Measurements from ENCODE around the gene IMPG1. TPM values are rescaled to one million over a fixed set of nuclear protein-coding genes. Genes with fewer than 3 reads are reported as not detected.
"Not testable (repeated sequence)": the region's sequence is repeated elsewhere in the genome, so short reads cannot be mapped to it uniquely, and the experiment has no call there.

Gene IMPG1
- total RNA-seq, 2 experiments from 2014 or later, result not detected

DNA sequence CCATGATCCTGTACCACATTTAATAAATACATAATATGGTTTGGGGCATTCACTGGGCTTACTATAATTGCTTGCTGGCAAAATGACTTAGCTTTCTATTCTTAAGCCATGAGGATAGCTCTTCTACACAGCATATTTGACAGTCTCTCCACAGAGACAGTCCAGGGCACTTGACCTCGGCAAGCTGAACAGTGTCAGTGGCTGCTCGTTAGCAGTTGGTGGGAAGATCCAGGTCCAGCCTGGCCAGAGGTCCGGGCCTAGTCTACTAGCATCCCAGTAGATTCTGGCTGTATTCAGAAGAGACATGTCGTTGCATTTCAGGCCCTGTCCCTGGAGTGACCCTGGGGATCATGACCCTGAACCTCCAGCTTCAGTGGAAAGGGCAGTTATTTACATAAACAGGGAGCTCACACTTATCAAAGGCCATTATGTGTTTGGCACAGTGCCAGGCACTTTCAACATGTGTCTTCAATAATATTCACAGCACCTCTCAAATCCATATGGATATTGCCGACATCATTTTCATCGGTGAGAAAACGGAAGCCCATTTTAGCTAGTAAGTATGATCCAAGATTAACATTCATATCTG is 139.0 kb downstream of the IMPG1 start:
- H3K27me3 Mint-ChIP-seq, result peaks cover 38% of the 10 kb centered on the region
- H3K27ac Mint-ChIP-seq, result no peak overlapping the region
- H3K9me3 Mint-ChIP-seq, result no peaks in the 10 kb centered on the region
- H3K36me3 Mint-ChIP-seq, result no peaks in the 10 kb centered on the region
- no peak overlapping the region for H3K4me3 Mint-ChIP-seq
- no peak for DNase-seq
- peaks cover 8% of the 10 kb centered on the region for H3K4me1 Mint-ChIP-seq

DNA sequence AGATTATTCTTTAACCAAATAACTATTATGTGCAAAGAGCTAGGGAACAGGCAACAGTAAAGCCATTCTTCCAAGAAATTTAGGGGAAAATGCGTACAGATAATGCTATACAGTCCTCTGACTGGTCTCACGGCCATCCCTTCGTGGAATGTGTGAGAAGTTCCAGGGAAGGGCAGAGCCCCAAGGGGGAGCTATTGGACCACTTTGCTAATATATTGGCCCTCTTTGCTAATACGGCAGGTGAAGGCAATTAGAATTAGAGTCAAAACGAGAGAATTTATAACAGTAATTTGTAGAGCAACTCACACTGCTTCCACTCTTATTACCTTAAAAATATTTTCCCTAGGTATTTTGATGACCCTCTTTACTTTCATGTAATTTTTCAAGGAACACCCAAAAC is 140.4 kb downstream of the IMPG1 start:
- Mint-ChIP-seq H3K27me3 (peaks cover 48% of the 10 kb centered on the region), H3K9me3 (no peaks in the 10 kb centered on the region), H3K27ac (no peak overlapping the region), H3K4me3 (no peak overlapping the region), H3K36me3 (no peaks in the 10 kb centered on the region), H3K4me1 (peaks cover 8% of the 10 kb centered on the region)
- DNase-seq, result peak; percentile 1

DNA sequence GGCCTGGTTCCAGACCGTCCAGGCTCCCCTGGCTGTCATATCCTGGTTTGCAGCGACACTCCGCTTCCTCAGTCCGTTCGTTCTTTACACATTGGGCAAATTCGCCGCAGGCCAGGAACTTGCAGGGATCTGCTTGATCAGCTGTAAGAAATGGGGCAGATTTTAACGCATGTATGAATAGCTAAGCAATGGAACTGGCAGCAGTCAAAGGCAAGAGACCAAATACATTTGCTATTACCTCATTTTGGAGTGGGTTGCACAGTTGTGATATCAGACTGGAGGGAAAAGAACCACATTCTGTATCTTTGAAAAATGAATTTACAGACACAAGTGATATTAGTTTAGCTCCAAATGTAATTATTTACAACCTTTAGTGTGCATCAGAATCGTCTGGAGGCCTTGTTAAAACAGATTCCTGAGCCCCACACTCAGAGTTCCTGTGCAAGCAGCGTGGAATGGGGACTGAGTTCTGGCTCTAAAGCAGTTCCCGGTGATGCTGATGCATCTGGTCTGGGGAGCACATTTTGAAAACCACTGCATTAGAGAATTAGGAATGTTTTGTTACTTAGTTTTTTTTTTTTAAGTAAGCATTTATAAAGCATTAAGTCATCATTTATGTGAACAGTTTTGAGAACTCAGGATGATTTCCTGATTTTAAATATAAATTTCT is 141.3 kb downstream of the IMPG1 start:
- Mint-ChIP-seq H3K9me3 (no peaks in the 10 kb centered on the region), H3K36me3 (no peaks in the 10 kb centered on the region), H3K27ac (no peak overlapping the region), H3K4me3 (no peak overlapping the region), H3K27me3 (peaks cover 43% of the 10 kb centered on the region), H3K4me1 (peaks cover 8% of the 10 kb centered on the region)
- no peak for DNase-seq

DNA sequence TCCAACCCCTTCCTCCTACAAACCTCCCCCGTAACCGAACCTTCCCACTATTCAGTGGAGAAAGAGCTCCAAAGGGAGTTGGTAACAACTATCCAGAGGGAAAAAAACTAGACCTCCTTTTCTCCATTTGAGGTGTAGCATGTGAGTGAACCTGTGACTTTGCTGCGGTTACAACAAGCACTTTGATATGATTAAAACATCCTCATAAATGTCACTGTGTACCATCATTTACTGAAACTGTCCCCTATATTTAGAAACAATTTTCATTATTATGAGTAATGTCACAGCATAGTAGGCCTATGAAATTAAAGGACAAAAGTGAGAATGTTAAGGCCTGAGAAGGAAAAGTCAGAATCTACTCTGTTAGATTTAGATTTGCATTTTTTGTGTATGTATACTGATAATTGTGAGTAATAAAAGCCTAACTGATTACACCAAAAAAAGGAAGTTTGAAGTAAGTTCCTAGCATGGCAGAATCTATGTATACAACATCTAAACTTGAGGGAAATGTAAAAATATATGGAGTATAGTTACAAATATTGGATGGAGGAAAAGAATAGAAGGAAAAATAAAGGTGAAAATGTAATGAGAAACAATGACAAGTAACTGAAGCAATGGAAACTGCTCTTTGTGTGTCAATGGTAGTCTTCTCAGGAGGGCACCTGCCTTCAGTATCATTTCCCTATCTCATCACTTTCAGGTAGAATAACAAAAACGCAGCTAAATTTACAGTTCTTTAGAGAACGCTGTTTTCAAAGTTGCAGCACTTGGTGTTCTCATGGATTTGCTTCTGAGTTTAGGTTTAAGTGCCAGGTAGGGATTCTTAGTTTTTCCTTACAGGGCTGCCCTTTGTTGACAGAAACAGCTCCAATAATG is 145.9 kb downstream of the IMPG1 start:
- no peak for DNase-seq
- Mint-ChIP-seq H3K36me3 (no peaks in the 10 kb centered on the region), H3K27me3 (peaks cover 16% of the 10 kb centered on the region), H3K27ac (no peak overlapping the region), H3K4me3 (no peak overlapping the region), H3K4me1 (no peaks in the 10 kb centered on the region), H3K9me3 (no peaks in the 10 kb centered on the region)

DNA sequence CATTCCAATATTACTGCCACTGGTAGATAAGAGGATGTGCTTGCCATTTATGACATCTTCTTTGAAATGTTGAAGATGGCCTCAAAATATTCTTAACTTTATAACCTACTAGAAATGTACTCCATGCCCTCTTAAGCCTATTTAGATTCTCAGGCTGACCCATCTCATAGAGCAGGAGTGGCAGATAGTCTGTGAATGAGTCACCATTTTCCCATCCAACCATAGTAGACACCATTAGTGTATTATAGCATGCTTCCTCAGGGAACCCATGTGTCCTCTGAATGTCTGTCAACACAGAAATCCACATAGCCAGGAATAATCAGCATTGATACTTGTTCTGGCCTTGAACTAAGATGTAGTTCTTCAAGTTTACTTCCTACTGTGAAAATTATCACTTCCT is 150.2 kb downstream of the IMPG1 start:
- Mint-ChIP-seq H3K4me3 (no peak overlapping the region), H3K9me3 (no peaks in the 10 kb centered on the region), H3K4me1 (no peaks in the 10 kb centered on the region)

DNA sequence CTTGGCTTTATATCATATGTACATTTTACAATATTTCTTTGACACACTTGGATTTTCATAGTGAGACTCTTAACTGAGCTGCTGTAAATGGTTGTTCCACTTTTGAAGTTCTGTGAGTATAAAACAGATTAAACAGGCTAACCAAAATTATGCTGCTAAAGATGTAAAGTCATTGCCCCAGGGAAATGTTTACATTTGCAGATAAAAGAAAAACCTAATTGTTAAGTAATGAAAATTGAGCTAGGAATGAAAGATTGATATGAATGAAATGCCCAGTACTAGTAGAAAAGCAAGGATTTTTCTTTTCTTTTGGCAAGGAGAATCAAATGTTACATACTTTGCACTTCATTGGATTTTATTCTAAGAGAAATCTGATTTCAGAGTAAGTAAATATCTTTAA is 159.4 kb downstream of the IMPG1 start:
- Mint-ChIP-seq H3K27ac (no peak overlapping the region), H3K27me3 (peaks cover 3% of the 10 kb centered on the region), H3K4me1 (no peaks in the 10 kb centered on the region), H3K36me3 (no peaks in the 10 kb centered on the region), H3K4me3 (no peak overlapping the region), H3K9me3 (no peaks in the 10 kb centered on the region)
- DNase-seq, result no peak

More for the DNA sequence above, 150.2 kb downstream of the IMPG1 start:
- peaks cover under 1% of the 10 kb centered on the region for H3K27me3 Mint-ChIP-seq
- no peak overlapping the region for H3K27ac Mint-ChIP-seq
- no peaks in the 10 kb centered on the region for H3K36me3 Mint-ChIP-seq
- no peak for DNase-seq

DNA sequence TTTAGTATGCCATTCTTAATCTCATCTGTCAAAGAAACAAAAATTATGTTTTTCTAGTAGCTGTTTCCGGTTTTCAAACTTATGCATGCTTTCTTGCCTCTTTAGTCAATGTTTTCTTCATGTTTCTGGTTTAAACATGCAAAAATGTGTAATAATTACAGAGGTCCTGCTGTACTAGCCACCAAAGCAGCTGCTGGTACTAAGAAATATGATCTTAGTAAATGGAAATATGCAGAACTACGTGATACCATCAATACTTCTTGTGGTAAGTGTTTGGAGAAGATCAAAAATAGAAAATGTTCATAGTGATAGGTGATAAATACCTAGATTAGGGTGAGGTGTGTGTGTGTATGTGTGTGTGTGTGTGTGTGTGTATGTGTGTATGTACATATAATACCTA is 165.0 kb downstream of the IMPG1 start:
- no peak overlapping the region for H3K4me3 Mint-ChIP-seq
- H3K27ac Mint-ChIP-seq, result no peak overlapping the region
- no peaks in the 10 kb centered on the region for H3K9me3 Mint-ChIP-seq
- no peaks in the 10 kb centered on the region for H3K36me3 Mint-ChIP-seq
- H3K4me1 Mint-ChIP-seq, result no peaks in the 10 kb centered on the region
- DNase-seq, result no peak
- H3K27me3 Mint-ChIP-seq, result no peaks in the 10 kb centered on the region

DNA sequence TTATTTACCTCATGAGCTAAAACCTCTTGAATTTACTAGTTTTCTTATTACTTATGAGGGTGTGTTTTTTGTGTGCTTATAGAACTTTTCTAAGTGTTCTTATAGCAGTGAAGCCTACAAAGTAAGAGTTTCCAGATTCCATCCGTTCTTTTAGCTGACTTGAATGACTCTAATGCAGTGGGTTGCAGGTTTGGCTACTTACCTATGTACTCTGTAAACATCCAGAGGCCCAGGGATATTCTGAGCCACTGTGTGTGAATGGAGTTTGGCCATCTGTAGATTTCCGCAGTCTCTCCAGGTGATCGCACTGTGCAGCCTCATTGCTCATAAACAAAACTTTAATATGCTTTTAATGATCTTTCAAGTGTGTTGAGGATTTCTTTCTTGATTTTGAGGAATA is 165.6 kb downstream of the IMPG1 start:
- no peaks in the 10 kb centered on the region for H3K27me3 Mint-ChIP-seq
- H3K4me3 Mint-ChIP-seq, result no peak overlapping the region
- DNase-seq, result no peak
- H3K4me1 Mint-ChIP-seq, result no peaks in the 10 kb centered on the region
- no peaks in the 10 kb centered on the region for H3K9me3 Mint-ChIP-seq
- no peak overlapping the region for H3K27ac Mint-ChIP-seq
- H3K36me3 Mint-ChIP-seq, result no peaks in the 10 kb centered on the region

DNA sequence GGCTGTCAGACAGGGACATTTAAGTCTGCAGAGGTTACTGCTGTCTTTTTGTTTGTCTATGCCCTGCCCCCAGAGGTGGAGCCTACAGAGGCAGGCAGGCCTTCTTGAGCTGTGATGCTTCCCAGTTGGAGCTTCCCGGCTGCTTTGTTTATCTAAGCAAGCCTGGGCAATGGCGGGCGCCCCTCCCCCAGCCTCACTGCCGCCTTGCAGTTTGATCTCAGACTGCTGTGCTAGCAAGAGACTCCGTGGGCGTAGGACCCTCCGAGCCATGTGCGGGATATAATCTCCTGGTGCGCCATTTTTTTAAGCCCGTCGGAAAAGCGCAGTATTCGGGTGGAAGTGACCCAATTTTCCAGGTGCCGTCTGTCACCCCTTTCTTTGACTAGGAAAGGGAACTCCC is 167.3 kb downstream of the IMPG1 start:
- H3K27ac Mint-ChIP-seq, H3K4me3 Mint-ChIP-seq, H3K27me3 Mint-ChIP-seq, H3K4me1 Mint-ChIP-seq, DNase-seq, H3K9me3 Mint-ChIP-seq, H3K36me3 Mint-ChIP-seq: not testable (repeated sequence)

DNA sequence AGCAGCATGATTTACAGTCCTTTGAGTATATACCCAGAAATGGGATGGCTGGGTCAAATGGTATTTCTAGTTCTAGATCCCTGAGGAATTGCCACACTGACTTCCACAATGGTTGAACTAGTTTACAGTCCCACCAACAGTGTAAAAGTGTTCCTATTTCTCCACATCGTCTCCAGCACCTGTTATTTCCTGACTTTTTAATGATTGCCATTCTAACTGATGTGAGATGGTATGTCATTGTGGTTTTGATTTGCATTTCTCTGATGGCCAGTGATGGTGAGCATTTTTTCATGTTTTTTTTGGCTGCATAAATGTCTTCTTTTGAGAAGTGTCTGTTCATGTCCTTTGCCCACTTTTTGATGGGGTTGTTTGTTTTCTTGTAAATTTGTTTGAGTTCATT is 172.2 kb downstream of the IMPG1 start:
- not testable (repeated sequence) for H3K27me3 Mint-ChIP-seq, H3K9me3 Mint-ChIP-seq, H3K36me3 Mint-ChIP-seq, H3K4me1 Mint-ChIP-seq, H3K27ac Mint-ChIP-seq, DNase-seq, H3K4me3 Mint-ChIP-seq

DNA sequence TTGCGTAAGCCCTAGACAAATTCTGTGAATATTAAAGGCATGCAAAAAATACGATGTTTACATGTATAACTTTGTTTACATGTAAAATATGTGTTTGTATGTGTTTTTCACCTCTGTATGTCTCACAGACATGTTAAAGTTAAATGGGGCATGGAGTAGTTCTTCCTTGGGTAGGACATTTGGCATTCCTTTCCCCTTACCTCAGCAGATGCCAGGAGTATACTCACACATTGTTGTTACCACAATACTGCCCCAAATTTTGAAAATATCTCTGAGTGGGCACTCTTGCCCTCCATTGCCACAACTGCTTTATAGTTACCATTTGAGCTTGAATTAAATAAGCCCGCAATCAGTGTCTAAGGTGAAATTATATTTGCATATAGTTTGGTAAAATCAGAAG is 175.9 kb downstream of the IMPG1 start:
- Mint-ChIP-seq H3K27ac (no peak overlapping the region), H3K9me3 (no peaks in the 10 kb centered on the region), H3K4me1 (peaks cover 2% of the 10 kb centered on the region), H3K4me3 (no peak overlapping the region), H3K36me3 (no peaks in the 10 kb centered on the region), H3K27me3 (no peaks in the 10 kb centered on the region)
- no peak for DNase-seq

DNA sequence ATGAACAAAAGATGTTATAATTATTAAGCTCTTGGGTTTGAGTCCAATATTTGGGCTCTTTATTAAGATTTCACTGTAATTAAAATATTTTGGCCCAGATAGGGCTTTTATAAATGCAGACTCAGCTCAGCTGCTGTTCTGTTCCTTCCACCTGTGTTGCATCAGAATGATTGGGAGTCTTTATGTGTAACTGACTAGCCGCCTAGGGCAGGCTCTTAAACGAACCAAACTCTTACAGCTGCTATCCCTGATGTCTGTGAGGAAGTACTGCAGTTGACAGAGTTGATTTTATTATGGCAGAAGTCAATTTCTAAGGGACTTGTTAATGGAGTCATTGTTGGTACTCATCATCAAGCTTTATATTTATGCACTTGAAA is 178.7 kb downstream of the IMPG1 start:
- no peak for DNase-seq
- Mint-ChIP-seq H3K4me3 (no peak overlapping the region), H3K27me3 (no peaks in the 10 kb centered on the region), H3K36me3 (no peaks in the 10 kb centered on the region), H3K27ac (no peak overlapping the region), H3K9me3 (no peaks in the 10 kb centered on the region), H3K4me1 (peaks cover 2% of the 10 kb centered on the region)

DNA sequence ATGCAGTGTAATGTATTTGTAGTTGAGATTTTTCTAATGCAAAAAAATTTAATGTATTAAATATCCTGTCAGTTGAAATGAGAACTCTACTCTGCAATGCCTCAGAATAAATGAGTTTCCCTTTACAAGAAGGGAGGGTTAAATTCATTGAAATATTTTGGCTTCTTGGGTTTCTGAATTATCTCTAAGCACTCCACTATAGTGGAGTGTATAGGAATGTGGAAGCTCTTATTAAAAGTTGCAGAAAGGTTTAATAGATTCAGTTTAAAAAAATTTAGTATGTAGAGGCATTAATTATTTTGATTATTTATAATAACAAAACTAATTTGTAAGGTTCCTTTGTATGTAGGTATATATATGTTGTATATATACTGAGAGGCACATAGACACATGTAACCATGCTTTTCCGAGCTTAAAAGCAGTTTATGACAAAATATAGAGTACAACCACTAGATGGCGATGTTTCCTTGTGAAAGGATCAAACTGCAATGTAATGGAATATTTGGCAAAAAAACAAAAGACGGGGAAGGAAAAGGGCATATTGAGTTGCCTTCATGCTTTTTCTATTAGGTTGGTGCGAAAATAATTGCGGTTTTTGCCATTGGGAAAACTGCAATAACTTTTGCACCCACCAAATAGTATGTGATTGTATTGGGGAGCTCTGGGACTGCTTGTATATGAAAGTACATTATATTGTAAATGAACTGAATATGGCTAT is 179.2 kb downstream of the IMPG1 start:
- no peak for DNase-seq
- Mint-ChIP-seq H3K36me3 (no peaks in the 10 kb centered on the region), H3K27me3 (no peaks in the 10 kb centered on the region), H3K27ac (no peak overlapping the region), H3K9me3 (no peaks in the 10 kb centered on the region), H3K4me1 (peaks cover 2% of the 10 kb centered on the region), H3K4me3 (no peak overlapping the region)

DNA sequence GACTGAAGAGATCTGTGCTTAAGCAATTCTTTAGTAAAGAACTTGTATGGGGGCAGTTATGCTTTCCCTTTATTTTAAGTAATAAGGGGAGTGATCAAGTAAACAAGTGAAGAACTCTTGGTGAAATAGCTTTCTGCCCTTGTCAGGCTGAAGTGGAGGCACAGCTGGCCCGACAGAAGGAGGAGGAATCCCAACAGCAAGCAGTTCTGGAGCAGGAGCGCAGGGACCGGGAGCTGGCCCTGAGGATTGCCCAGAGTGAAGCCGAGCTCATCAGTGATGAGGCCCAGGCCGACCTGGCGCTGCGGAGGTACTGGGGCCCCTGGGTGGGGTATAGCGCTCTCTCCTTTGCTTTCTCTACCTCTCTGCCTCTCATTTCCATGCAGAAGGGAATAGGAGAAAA is 180.1 kb downstream of the IMPG1 start:
- Mint-ChIP-seq H3K4me1 (peaks cover 2% of the 10 kb centered on the region), H3K9me3 (no peaks in the 10 kb centered on the region), H3K4me3 (no peak overlapping the region), H3K27me3 (no peaks in the 10 kb centered on the region), H3K27ac (no peak overlapping the region), H3K36me3 (no peaks in the 10 kb centered on the region)
- DNase-seq, result no peak

DNA sequence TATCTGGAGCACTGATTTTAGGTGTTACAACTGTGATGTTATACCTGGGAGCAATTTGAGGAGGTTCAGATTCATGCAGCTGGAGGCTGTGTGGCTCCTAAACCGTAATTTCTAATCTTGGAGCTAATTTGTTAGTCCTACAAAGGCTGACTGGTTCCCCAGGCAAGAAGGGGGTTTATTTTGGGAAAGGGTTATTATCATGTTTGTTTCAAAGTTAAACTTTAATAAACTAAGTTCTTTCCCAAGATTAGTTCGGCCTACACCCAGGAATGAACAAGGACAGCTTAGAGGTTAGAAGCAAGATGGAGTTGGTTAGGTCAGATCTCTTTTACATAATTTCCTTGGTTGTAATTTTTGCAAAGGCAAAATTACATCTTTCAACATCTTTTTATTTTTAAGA is 187.6 kb downstream of the IMPG1 start:
- Mint-ChIP-seq H3K4me3 (no peak overlapping the region), H3K36me3 (no peaks in the 10 kb centered on the region), H3K9me3 (no peaks in the 10 kb centered on the region), H3K27ac (no peak overlapping the region), H3K27me3 (no peaks in the 10 kb centered on the region), H3K4me1 (no peaks in the 10 kb centered on the region)
- no peak for DNase-seq

Data from activated naive CD8-positive, alpha-beta T cell treated with anti-CD3 and anti-CD28 coated beads for 36 hours (primary cell).